OCI-LY3 (cell line): ENCODE data around the gene UPF1.

Experiments used
- H2AFZ ChIP-seq: fragments of 200-600, 300-600 bp; shearing (Covaris generic); 2 replicates; pipeline ENCODE4 v1.6.0; 2014; ENCODE audit warnings: antibody characterized with exemption, low read depth, low read length
- H3K27ac ChIP-seq: fragments of 200-600, 300-600 bp; sonication (generic); 2 replicates; pipeline ENCODE4 v1.5.1; 2014; ENCODE audit warnings: mild to moderate bottlenecking, low read length, moderate library complexity, mixed read lengths
- H3K27me3 ChIP-seq: fragments of 200-600, 300-600 bp; sonication (generic); 2 replicates; pipeline ENCODE4 v1.6.1; 2014; ENCODE audit warnings: low read depth, low read length, mixed read lengths
- H3K36me3 ChIP-seq: fragments of 200-600, 300-600 bp; sonication (generic); replicated peaks from 2 replicates; pipeline ENCODE3; 2014; ENCODE audit warnings: low read depth, low read length, mixed read lengths
- H3K4me1 ChIP-seq: fragments of 300-600, 200-600 bp; sonication (generic); 2 replicates; pipeline ENCODE4 v1.6.1; 2014; ENCODE audit warnings: low read length, mixed read lengths
- H3K4me2 ChIP-seq: fragments of 200-600, 300-600 bp; sonication (generic); 2 replicates; pipeline ENCODE4 v1.6.1; 2014; ENCODE audit warnings: low read length, mixed read lengths
- H3K4me3 ChIP-seq: fragments of 300-600, 200-600 bp; sonication (generic); 2 replicates; pipeline ENCODE4 v1.5.1; 2014; ENCODE audit warnings: antibody characterized with exemption, mild to moderate bottlenecking, low read length, moderate library complexity
- H3K79me2 ChIP-seq: fragments of 300-600, 200-600 bp; shearing (Covaris generic); 2 replicates; pipeline ENCODE4 v1.6.1; 2014; ENCODE audit warnings: mild to moderate bottlenecking, low read length, mixed read lengths
- H3K9ac ChIP-seq: fragments of 300-600, 200-600 bp; shearing (Covaris generic); 2 replicates; pipeline ENCODE4 v1.6.0; 2014; ENCODE audit warnings: mild to moderate bottlenecking, low read length, moderate library complexity
- H3K9me3 ChIP-seq: fragments of 200-600, 300-600 bp; shearing (Covaris generic); 2 replicates; pipeline ENCODE4 v1.6.1; 2014; ENCODE audit warnings: low read length, mixed read lengths; ENCODE audit not compliant: insufficient read depth
- H4K20me1 ChIP-seq: fragments of 200-600, 300-600 bp; sonication (generic); 2 replicates; pipeline ENCODE4 v1.6.1; 2016; ENCODE audit warnings: low read length, mixed read lengths; ENCODE audit not compliant: insufficient read depth
- EZH2phosphoT487 ChIP-seq: fragments of 200-600 bp; shearing (Covaris generic); IDR thresholded peaks from 2 replicates; pipeline ENCODE4 v1.6.1; 2018; ENCODE audit warnings: antibody characterized with exemption, mixed run types, low read depth
- TF ChIP-seq, protein P1 (sequence below): fragments of 200-600, 300-600 bp; sonication (generic); IDR thresholded peaks from 2 replicates; pipeline ENCODE4 v1.5.1; 2014; ENCODE audit warnings: antibody characterized with exemption, low read length, low read depth

UPF1 gene

DNA sequence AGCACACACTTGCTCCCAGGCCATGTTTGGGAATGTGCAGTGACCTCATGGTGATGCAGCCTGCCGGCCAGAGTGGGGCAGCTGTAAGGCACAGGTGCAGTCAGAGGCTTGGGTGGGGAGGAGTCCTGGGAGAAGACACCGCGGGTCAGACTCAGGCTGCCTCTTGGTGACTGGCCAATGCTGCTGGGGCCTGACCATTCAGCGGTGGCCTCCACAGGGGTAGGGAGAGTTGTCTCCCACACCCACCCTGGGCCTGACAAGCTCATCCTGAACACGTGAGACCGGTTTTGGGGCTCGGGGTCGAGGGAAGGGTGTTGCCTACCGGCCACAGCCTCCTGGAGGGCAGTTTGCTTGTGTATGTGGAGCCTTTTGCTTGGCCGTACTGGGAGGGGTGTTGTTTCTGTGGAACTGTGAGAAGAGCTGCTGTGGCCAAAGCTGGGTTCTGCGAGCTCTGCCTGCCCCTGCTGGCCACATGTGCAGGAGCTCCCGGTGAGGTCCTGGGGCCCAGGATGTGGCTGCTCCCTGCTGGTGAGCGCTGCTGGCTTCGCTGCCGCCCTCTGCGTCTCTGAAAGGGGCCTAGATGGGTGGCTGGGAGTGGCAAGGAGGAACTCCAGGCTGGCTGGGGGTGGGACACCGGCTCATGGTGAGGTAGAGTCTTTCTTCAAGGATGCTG, 22.1 kb downstream of the UPF1 start:
- peaks cover 32% of the 10 kb centered on the region for H3K79me2 ChIP-seq
- no peaks in the 10 kb centered on the region for H3K27me3 ChIP-seq
- peaks cover 14% of the 10 kb centered on the region for H3K4me1 ChIP-seq
- no peak overlapping the region for H3K4me2 ChIP-seq
- no peak overlapping the region for H3K27ac ChIP-seq
- peaks cover 37% of the 10 kb centered on the region for H4K20me1 ChIP-seq
- H3K9me3 ChIP-seq = no peaks in the 10 kb centered on the region
- no peak overlapping the region for H3K9ac ChIP-seq
- no peak overlapping the region for H3K4me3 ChIP-seq
- H2AFZ ChIP-seq = no peak overlapping the region
- TF ChIP-seq EZH2phosphoT487 = no peak
- TF ChIP-seq, protein P1, sequence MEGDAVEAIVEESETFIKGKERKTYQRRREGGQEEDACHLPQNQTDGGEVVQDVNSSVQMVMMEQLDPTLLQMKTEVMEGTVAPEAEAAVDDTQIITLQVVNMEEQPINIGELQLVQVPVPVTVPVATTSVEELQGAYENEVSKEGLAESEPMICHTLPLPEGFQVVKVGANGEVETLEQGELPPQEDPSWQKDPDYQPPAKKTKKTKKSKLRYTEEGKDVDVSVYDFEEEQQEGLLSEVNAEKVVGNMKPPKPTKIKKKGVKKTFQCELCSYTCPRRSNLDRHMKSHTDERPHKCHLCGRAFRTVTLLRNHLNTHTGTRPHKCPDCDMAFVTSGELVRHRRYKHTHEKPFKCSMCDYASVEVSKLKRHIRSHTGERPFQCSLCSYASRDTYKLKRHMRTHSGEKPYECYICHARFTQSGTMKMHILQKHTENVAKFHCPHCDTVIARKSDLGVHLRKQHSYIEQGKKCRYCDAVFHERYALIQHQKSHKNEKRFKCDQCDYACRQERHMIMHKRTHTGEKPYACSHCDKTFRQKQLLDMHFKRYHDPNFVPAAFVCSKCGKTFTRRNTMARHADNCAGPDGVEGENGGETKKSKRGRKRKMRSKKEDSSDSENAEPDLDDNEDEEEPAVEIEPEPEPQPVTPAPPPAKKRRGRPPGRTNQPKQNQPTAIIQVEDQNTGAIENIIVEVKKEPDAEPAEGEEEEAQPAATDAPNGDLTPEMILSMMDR = no peak
- peaks cover 93% of the 10 kb centered on the region for H3K36me3 ChIP-seq

DNA sequence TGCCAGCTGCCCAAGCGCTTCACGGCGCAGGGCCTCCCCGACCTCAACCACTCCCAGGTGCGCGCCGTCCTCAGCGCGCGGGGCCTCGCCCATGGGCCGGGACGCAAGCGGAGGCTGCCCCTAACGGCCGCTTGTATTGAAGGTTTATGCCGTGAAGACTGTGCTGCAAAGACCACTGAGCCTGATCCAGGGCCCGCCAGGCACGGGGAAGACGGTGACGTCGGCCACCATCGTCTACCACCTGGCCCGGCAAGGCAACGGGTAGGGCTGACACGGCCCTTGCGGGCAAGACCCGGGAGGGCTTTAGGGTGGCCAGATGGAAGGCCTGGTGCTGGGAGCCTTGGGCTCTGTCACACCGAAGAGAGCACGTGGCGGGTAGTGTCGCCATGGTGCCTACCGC, 23.2 kb downstream of the UPF1 start:
- Histone ChIP-seq H3K4me2 (no peak overlapping the region), H3K9me3 (no peaks in the 10 kb centered on the region), H3K27me3 (no peaks in the 10 kb centered on the region), H2AFZ (no peak overlapping the region), H3K9ac (no peak overlapping the region), H3K27ac (no peak overlapping the region), H3K79me2 (peaks cover 21% of the 10 kb centered on the region), H3K4me3 (no peak overlapping the region), H4K20me1 (peaks cover 27% of the 10 kb centered on the region), H3K36me3 (peaks cover 90% of the 10 kb centered on the region), H3K4me1 (peaks cover 3% of the 10 kb centered on the region)
- TF ChIP-seq, protein P1 = no peak
- no peak for TF ChIP-seq EZH2phosphoT487

DNA sequence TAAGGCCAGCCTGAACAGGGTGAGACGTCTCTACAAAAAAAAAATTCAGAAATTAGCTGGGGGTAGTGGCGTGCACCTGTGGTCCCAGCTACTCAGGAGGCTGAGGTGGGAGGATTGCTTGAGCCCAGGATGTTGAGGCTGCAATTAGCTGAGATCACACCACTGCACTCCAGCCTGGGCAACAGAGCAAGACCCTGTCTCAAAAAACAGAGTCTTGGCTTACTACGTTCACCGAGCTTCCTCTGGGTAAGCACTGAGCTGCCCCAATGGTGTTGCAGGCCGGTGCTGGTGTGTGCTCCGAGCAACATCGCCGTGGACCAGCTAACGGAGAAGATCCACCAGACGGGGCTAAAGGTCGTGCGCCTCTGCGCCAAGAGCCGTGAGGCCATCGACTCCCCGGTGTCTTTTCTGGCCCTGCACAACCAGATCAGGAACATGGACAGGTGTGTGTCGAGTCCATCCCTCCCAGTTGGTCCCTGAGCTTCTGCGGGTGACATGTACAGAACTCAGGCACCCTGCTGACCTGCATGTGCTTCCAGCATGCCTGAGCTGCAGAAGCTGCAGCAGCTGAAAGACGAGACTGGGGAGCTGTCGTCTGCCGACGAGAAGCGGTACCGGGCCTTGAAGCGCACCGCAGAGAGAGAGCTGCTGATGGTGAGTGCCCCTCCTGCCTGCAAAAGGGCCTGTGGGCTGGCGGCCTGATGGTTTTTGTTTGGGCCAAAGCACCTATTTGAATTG, 24.1 kb downstream of the UPF1 start:
- H3K4me1 ChIP-seq = peaks cover 7% of the 10 kb centered on the region
- H3K27ac ChIP-seq = no peak overlapping the region
- H3K79me2 ChIP-seq = peaks cover 18% of the 10 kb centered on the region
- H3K4me3 ChIP-seq = no peak overlapping the region
- no peak overlapping the region for H3K9ac ChIP-seq
- peaks cover 90% of the 10 kb centered on the region for H3K36me3 ChIP-seq
- no peaks in the 10 kb centered on the region for H3K27me3 ChIP-seq
- no peaks in the 10 kb centered on the region for H3K9me3 ChIP-seq
- H2AFZ ChIP-seq = no peak overlapping the region
- no peak for TF ChIP-seq EZH2phosphoT487
- TF ChIP-seq, protein P1 = no peak
- peaks cover 18% of the 10 kb centered on the region for H4K20me1 ChIP-seq
- H3K4me2 ChIP-seq = no peak overlapping the region

DNA sequence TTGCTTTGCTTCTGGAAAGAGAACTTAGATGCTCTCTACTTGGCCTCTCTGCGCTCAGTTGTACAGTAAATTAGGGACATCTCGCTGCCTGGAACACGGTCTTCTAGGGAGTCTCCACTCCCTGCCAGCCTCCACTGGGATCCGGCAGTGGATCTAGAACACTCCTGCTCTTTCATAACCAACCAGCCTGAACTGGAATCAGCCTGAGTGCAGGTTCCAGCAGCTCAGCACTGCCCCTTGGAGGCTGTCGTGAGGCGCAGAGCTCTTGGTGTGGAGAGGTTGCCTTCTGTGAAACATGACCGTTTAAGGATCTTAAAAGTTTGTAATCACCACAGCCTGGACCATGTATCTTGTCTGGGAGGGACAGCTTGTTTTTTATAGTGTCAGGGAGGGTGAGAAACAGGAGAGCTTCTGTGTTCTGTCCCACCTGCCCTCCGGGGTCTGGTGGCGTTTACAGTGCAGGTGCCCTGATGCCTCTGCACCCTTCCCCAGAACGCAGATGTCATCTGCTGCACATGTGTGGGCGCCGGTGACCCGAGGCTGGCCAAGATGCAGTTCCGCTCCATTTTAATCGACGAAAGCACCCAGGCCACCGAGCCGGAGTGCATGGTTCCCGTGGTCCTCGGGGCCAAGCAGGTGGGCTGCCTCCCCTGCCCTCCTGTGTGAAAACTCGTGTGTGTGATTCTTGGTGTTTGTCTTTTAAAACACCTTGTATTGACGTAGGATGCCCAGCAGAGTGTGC, 24.8 kb downstream of the UPF1 start:
- peaks cover 14% of the 10 kb centered on the region for H3K4me1 ChIP-seq
- peaks cover 13% of the 10 kb centered on the region for H4K20me1 ChIP-seq
- no peak overlapping the region for H3K9ac ChIP-seq
- no peak overlapping the region for H3K4me2 ChIP-seq
- no peak overlapping the region for H2AFZ ChIP-seq
- H3K9me3 ChIP-seq = no peaks in the 10 kb centered on the region
- no peak overlapping the region for H3K4me3 ChIP-seq
- no peak overlapping the region for H3K27ac ChIP-seq
- H3K27me3 ChIP-seq = no peaks in the 10 kb centered on the region
- peaks cover 87% of the 10 kb centered on the region for H3K36me3 ChIP-seq
- peaks cover 14% of the 10 kb centered on the region; the same call in 1 of the 2 replicates for H3K79me2 ChIP-seq
- TF ChIP-seq, protein P1 = peak; percentile 37
- no peak for TF ChIP-seq EZH2phosphoT487
